ENCODE results near the gene ZDHHC23. TPM values are rescaled to one million over a fixed set of nuclear protein-coding genes. Genes with fewer than 3 reads are reported as not detected.

The ZDHHC23 gene
- 1 to 10 TPM; 4.5 to 5.1 TPM for total RNA-seq

- ATAC-seq (peak; percentile 75), DNase-seq (peak; percentile 74)
- no peaks in the 10 kb centered on the region for H3K9me3 Mint-ChIP-seq (ENCODE audit: low read depth)
- H3K4me3 Mint-ChIP-seq, result peak within 1 kb of the TSS; percentile 76
- H3K4me1 Mint-ChIP-seq, result peaks cover 11% of the 10 kb centered on the region
- peak within 1 kb of the TSS; percentile 79 for H3K27ac Mint-ChIP-seq
- no peaks in the 10 kb centered on the region for H3K36me3 Mint-ChIP-seq (ENCODE audit: low read depth)
- intact Hi-C loops (cut with DNase I, micrococcal nuclease), result loop anchor here (1.0 to 5.0 kb wide), 6 partner anchors 29 to 251 kb away; partner anchors contain the start of genes ATP6V1A (in 2 of the 2), CCDC191 (in 2 of the 2), NAA50 (in 2 of the 2) and QTRT2 (in 2 of the 2)
- H3K27me3 Mint-ChIP-seq, result peaks cover 25% of the 10 kb centered on the region
- ChIA-PET POLR2A (no interaction called here), CTCF (no interaction called here)
These were observed at the start of gene ZDHHC23 for GRCh38 chr3:113947372-113948014. Gene ZDHHC23, plus strand, starts transcription at chr3:113948013. Its CDS starts 790 bp downstream, at chr3:113948803.

- DNase-seq, result no peak
- intact Hi-C loops (cut with DNase I, micrococcal nuclease), result no loop called here
- POLR2A ChIA-PET, result interaction anchor here (0.8 kb wide), 1 partner anchor 57 kb away, joined by 5 read pairs; no protein-coding TSS in a partner anchor
- Mint-ChIP-seq H3K4me1 (peaks cover 6% of the 10 kb centered on the region), H3K27ac (no peak overlapping the region), H3K27me3 (no peaks in the 10 kb centered on the region), H3K4me3 (no peak overlapping the region), H3K36me3 (ENCODE audit: low read depth) (no peaks in the 10 kb centered on the region), H3K9me3 (ENCODE audit: low read depth) (no peaks in the 10 kb centered on the region)
- ATAC-seq, result no peak
- CTCF ChIA-PET, result interaction anchor here (0.6 kb wide), 2 partner anchors 21 to 262 kb away, joined by 3 read pairs; no protein-coding TSS in a partner anchor
These were observed 48.9 kb upstream of the ZDHHC23 start for GRCh38 chr3:113898892-113899291.

- Mint-ChIP-seq H3K9me3 (ENCODE audit: low read depth) (no peaks in the 10 kb centered on the region), H3K27me3 (no peaks in the 10 kb centered on the region), H3K36me3 (ENCODE audit: low read depth) (no peaks in the 10 kb centered on the region), H3K4me1 (no peaks in the 10 kb centered on the region), H3K27ac (no peak overlapping the region), H3K4me3 (no peak overlapping the region)
- DNase-seq, result no peak
- ChIA-PET POLR2A (no interaction called here), CTCF (interaction anchor here (0.7 to 1.2 kb wide), 5 partner anchors 9 to 65 kb away, joined by 3 to 4 read pairs (median 4); no protein-coding TSS in a partner anchor)
- intact Hi-C loops (cut with DNase I, micrococcal nuclease), result no loop called here
- no peak for ATAC-seq
These were observed 41.2 kb upstream of the ZDHHC23 start for GRCh38 chr3:113906568-113907140.

GRCh38 chr3:113908133-113908532, 39.7 kb upstream of the ZDHHC23 start:
- no peak overlapping the region for H3K4me3 Mint-ChIP-seq
- no peaks in the 10 kb centered on the region for H3K27me3 Mint-ChIP-seq
- intact Hi-C loops (cut with DNase I, micrococcal nuclease), result no loop called here
- no peaks in the 10 kb centered on the region for H3K9me3 Mint-ChIP-seq (ENCODE audit: low read depth)
- ChIA-PET CTCF (interaction anchor here (0.6 to 1.5 kb wide), 3 partner anchors 43 to 64 kb away, joined by 3 read pairs; no protein-coding TSS in a partner anchor), POLR2A (interaction anchor here (0.6 kb wide), 1 partner anchor 48 kb away, joined by 3 read pairs; no protein-coding TSS in a partner anchor)
- peaks cover 5% of the 10 kb centered on the region for H3K4me1 Mint-ChIP-seq
- ATAC-seq, result no peak
- DNase-seq, result no peak
- no peak overlapping the region for H3K27ac Mint-ChIP-seq
- no peaks in the 10 kb centered on the region for H3K36me3 Mint-ChIP-seq (ENCODE audit: low read depth)

GRCh38 chr3:113910966-113911365, 36.8 kb upstream of the ZDHHC23 start:
- CTCF ChIA-PET, result interaction anchor here (0.6 to 1.5 kb wide), 10 partner anchors 11 to 507 kb away, joined by 3 to 4 read pairs (median 3); no protein-coding TSS in a partner anchor
- H3K27me3 Mint-ChIP-seq, result no peaks in the 10 kb centered on the region
- H3K9me3 Mint-ChIP-seq (ENCODE audit: low read depth), result no peaks in the 10 kb centered on the region
- no peak overlapping the region for H3K27ac Mint-ChIP-seq
- intact Hi-C loops (cut with DNase I, micrococcal nuclease), result no loop called here
- POLR2A ChIA-PET, result interaction anchor here (0.6 kb wide), 1 partner anchor 739 kb away, joined by 7 read pairs; no protein-coding TSS in a partner anchor
- ATAC-seq, result no peak
- no peaks in the 10 kb centered on the region for H3K36me3 Mint-ChIP-seq (ENCODE audit: low read depth)
- H3K4me3 Mint-ChIP-seq, result no peak overlapping the region
- H3K4me1 Mint-ChIP-seq, result peaks cover 5% of the 10 kb centered on the region
- no peak for DNase-seq

- ChIA-PET POLR2A (no interaction called here), CTCF (interaction anchor here (0.5 to 3.6 kb wide), 20 partner anchors 10 to 848 kb away, joined by 3 to 32 read pairs (median 3); partner anchors contain the start of gene GRAMD1C)
- DNase-seq (peak; percentile 47), ATAC-seq (peak; percentile 91)
- no peaks in the 10 kb centered on the region for H3K27me3 Mint-ChIP-seq
- H3K4me1 Mint-ChIP-seq, result peaks cover 5% of the 10 kb centered on the region
- H3K4me3 Mint-ChIP-seq, result peak overlapping the region; percentile 15
- intact Hi-C loops (cut with DNase I, micrococcal nuclease), result loop anchor here (1.0 to 2.0 kb wide), 6 partner anchors 68 to 176 kb away; partner anchors contain the start of genes GRAMD1C (in 2 of the 2), CCDC191 (in 1 of the 2) and QTRT2 (in 1 of the 2)
- H3K9me3 Mint-ChIP-seq (ENCODE audit: low read depth), result no peaks in the 10 kb centered on the region
- no peaks in the 10 kb centered on the region for H3K36me3 Mint-ChIP-seq (ENCODE audit: low read depth)
- H3K27ac Mint-ChIP-seq, result no peak overlapping the region
These were observed 35.1 kb upstream of the ZDHHC23 start for GRCh38 chr3:113912552-113913236.

GRCh38 chr3:113914646-113915045, 33.2 kb upstream of the ZDHHC23 start:
- Mint-ChIP-seq H3K9me3 (ENCODE audit: low read depth) (no peaks in the 10 kb centered on the region), H3K4me1 (peaks cover 5% of the 10 kb centered on the region), H3K27ac (no peak overlapping the region), H3K27me3 (no peaks in the 10 kb centered on the region), H3K4me3 (no peak overlapping the region), H3K36me3 (ENCODE audit: low read depth) (no peaks in the 10 kb centered on the region)
- ChIA-PET CTCF (interaction anchor here (0.6 to 3.6 kb wide), 6 partner anchors 26 to 730 kb away, joined by 3 to 32 read pairs (median 4); partner anchors contain the start of gene GRAMD1C), POLR2A (no interaction called here)
- intact Hi-C loops (cut with DNase I, micrococcal nuclease), result no loop called here
- no peak for ATAC-seq
- no peak for DNase-seq

GRCh38 chr3:113927556-113927955, 20.3 kb upstream of the ZDHHC23 start:
- peaks cover 12% of the 10 kb centered on the region for H3K27me3 Mint-ChIP-seq
- intact Hi-C loops (cut with DNase I, micrococcal nuclease), result no loop called here
- H3K36me3 Mint-ChIP-seq (ENCODE audit: low read depth), result peaks cover 6% of the 10 kb centered on the region
- ChIA-PET CTCF (interaction anchor here (1.0 kb wide), 1 partner anchor 9 kb away, joined by 3 read pairs; no protein-coding TSS in a partner anchor), POLR2A (no interaction called here)
- no peaks in the 10 kb centered on the region for H3K4me1 Mint-ChIP-seq
- DNase-seq (no peak), ATAC-seq (no peak)
- peaks cover 19% of the 10 kb centered on the region for H3K9me3 Mint-ChIP-seq (ENCODE audit: low read depth)
- H3K4me3 Mint-ChIP-seq, result no peak overlapping the region
- no peak overlapping the region for H3K27ac Mint-ChIP-seq

- Mint-ChIP-seq H3K9me3 (ENCODE audit: low read depth) (no peaks in the 10 kb centered on the region), H3K27me3 (peaks cover 26% of the 10 kb centered on the region), H3K36me3 (ENCODE audit: low read depth) (no peaks in the 10 kb centered on the region), H3K4me3 (peak overlapping the region; percentile 76), H3K4me1 (peaks cover 11% of the 10 kb centered on the region), H3K27ac (peak overlapping the region; percentile 79)
- POLR2A ChIA-PET, result no interaction called here
- CTCF ChIA-PET, result no interaction called here
- ATAC-seq, result no peak
- no peak for DNase-seq
- intact Hi-C loops (cut with DNase I, micrococcal nuclease), result loop anchor here (1.0 to 5.0 kb wide), 5 partner anchors 28 to 251 kb away; partner anchors contain the start of genes ATP6V1A (in 2 of the 2), NAA50 (in 2 of the 2), CCDC191 (in 1 of the 2) and QTRT2 (in 1 of the 2)
These were observed 982 bp upstream of the ZDHHC23 start for GRCh38 chr3:113946831-113947230.

GRCh38 chr3:113948015-113948917, 453 bp downstream of the ZDHHC23 start:
- H3K27ac Mint-ChIP-seq, result no peak overlapping the region
- H3K9me3 Mint-ChIP-seq (ENCODE audit: low read depth), result no peaks in the 10 kb centered on the region
- DNase-seq (peak; percentile 56), ATAC-seq (peak; percentile 43)
- H3K36me3 Mint-ChIP-seq (ENCODE audit: low read depth), result no peaks in the 10 kb centered on the region
- POLR2A ChIA-PET, result no interaction called here
- peaks cover 21% of the 10 kb centered on the region for H3K27me3 Mint-ChIP-seq
- peak overlapping the region; percentile 56 for H3K4me3 Mint-ChIP-seq
- peaks cover 12% of the 10 kb centered on the region for H3K4me1 Mint-ChIP-seq
- intact Hi-C loops (cut with DNase I, micrococcal nuclease), result loop anchor here in 1 of 2 experiments (2.0 to 5.0 kb wide), 2 partner anchors 109 to 201 kb away; partner anchors contain the start of genes ATP6V1A, CCDC191, NAA50 and QTRT2
- CTCF ChIA-PET, result no interaction called here

Data from activated CD4-positive, alpha-beta T cell treated with anti-CD3 and anti-CD28 coated beads for 36 hours (primary cell).